GM18861 (cell line): ENCODE results near the gene IGF1R.

Experiments used
- ATAC-seq: cut with Tn5 transposase; IDR thresholded peaks from one replicate; pipeline ENCODE4 v1.9.1; 2021; ENCODE audit not compliant: unreplicated experiment

Gene IGF1R

DNA sequence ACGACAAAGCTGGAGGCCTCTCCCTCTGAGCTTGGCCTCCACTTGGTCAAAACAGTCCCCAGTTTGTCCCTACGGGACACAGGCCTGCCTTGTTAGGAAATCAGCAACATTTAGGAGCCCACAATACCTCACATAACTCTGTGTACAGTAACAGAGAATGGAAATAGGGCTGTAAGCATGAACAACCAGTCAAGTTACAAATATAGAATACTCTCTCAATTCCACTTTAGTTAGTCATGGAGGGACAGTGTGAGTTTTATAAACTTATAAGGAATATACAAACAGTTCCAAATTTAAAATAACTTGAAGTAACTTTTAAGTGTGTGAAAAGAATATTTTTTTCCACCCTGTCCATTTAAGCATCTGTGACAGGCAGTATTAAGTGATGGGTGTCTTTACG, 229.8 kb downstream of the IGF1R start:
- ATAC-seq: no peak

DNA sequence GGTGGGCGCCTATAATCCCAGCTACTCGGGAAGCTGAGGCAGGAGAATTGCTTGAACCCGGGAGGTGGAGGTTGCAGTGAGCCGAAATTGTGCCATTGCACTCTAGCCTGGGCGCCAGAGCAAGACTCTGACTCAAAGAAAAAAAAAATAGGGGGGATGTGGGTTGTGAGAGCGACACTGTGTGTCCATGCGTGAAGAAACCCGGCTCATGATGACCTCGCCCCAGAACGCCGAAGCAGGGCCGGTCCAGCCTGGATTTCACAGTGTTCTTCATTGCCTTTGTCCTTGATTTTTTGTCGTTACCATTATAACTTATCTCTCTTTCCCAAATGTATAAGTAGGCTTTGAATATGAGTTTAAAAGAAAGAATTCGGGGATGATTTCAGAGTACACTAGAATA, 230.5 kb downstream of the IGF1R start:
- ATAC-seq: no peak

DNA sequence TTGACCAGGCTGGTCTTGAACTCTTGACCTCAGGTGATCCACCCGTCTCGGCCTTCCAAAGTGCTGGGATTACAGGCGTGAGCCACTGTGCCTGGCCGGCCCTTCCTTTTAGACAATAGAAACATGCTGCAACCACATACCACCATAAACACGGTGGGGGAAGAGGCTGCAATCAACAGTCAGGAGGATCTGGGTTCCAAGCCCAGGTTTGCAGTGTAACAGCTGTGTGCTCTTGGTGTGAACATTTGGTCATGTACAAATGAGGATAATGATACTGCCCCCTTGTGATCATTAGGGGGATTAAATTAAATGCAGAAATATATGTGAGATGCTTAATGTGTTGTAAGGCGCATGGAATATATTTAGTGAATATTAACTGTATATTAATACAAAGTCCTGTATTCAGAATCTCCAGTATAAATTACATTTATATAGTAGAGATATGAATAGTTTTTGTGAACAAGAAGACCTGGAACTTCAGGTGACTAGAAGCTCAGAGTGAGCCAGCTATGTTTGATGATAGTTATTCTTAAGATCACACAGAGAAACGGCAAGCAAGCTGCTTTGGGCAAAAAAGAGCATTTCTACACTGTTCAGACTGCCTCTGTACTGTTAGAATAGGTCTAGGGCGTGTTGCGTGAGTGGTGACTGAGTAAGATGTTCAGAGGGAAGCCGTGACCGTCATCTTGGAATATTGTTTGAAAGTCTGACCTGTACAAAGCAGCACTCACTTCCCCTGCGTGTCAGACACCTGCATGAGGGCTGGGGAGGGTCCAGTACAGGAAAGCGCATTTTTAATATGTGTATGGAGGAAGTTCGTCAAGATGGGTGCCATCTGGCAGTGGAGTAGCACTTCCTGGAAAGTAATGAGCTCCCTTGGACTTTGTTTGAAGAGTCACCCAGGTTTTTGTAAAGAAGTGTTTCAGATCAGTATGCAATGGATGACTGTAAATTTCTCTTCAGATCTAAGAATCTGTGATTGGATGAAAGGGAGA, 233.5 kb downstream of the IGF1R start:
- peak; percentile 62 for ATAC-seq

DNA sequence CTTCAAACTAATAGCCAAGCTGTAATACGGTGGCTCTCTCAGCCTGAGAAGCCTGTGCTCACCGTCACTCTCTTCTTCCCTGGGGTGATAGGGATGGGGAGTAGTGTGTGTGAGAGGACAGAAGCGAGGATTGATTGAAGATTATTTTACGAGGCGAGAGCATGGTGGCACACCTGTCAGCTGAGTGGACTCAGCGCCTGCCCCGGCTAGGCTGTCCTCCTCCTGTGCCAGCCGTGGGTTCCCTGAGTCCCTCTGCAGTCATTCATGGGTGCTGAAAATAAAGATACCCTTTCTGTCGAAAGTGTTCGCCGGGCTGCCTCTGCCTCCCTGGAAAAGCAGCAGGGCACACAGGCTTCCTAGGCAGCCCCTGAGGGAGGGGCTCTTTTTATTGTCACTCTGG, 235.1 kb downstream of the IGF1R start:
- no peak for ATAC-seq

DNA sequence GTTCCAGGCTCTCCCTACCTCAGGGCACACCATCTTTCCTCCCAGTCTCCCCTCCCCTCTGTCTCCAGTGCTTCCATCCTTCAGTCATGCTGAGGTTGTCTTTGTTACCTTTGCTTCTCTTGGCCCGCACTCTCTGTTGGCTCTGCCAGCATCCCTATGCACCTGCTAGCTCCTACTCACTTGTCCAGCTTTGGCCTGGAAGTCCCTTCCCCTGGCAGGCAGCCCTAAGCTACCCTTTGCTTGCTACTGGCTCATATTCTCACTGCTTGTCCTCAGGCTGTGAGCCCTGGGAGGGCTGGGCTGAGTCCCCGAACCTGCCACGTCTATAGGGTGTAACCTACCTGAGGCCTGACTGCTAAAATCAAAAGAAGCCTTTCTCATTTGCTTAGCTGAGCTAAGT, 236.6 kb downstream of the IGF1R start:
- no peak for ATAC-seq

DNA sequence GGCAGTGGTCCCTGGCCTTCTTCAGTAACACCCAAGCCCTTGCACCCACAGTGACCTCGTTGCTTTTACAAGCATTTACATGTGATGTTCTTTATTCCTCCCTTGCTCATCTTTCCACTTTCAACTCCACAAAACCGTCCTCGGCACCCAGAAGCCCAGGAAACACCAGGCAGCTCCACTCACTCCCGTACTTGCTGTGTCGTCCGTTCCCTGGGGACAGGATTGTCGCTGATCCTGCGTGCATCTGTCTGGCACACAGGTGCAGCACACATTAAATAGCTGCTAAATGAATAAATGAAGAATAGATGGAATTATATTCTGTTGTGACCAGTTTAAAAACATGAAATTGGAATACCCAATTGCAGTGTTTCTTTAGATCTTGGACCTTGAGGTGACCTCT, 239.6 kb downstream of the IGF1R start:
- no peak for ATAC-seq

DNA sequence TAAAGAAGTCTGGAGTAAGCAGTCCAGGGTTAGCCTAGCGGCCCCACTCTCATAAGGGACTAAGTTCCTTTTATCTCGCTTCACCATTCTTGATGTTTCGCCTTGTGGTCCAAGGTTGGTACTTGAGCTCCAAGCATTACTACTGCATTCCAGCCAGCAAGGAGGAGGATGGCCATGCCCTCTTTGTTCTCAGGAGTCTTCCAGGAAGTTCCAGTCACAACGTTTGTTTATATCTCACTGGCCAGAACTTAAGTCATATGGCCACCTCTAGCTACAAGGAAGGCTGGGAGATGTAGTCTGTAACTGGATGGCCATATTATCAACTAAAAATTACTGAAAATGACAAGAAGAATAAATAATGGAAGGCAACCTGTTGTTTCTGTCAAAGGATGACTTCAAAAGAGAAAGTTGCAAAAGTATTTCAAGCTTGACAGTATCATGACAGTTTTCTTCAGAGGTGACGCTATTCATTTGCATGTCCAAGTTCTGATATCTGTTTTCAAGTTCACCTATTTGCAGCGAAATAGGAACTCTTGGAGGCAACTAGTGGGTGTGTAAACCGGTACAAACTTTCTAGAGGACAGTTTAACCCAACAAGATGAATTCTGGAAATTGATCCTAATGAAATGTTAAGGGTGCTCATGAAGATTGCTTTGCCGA, 240.6 kb downstream of the IGF1R start:
- no peak for ATAC-seq

DNA sequence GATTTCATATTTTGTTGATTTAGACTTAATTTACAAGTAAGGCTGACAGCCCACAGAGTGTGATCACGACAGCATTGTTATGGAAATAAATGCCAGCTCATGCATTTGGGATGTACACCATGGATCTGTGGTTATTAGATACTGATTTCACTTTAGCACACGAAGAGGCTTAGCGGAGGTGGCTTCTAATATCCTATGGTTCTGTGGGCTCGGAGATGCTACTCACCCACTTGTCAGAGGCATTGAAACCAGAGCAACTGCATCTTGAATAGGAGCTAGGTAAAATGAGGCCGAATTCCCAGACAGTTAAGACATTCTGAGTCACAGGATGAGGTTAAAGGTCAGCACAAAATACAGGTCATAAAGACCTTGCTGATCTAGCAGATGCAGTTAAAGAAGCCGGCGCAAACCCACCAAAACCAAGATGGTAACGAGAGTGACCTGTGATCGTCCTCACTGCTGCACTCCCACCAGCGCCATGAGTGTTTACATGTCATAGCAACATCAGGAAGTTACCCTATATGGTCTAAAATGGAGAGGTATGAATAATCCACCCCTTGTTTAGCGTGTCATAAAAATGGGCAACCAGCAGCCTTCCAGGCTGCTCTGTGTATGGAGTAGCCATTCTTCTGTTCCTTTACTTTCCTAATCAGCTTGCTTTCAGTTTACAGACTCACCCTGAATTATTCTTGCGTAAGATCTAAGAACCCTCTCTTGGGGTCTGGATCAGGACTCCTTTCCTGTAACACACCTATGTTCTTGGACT, 241.8 kb downstream of the IGF1R start:
- ATAC-seq: no peak

DNA sequence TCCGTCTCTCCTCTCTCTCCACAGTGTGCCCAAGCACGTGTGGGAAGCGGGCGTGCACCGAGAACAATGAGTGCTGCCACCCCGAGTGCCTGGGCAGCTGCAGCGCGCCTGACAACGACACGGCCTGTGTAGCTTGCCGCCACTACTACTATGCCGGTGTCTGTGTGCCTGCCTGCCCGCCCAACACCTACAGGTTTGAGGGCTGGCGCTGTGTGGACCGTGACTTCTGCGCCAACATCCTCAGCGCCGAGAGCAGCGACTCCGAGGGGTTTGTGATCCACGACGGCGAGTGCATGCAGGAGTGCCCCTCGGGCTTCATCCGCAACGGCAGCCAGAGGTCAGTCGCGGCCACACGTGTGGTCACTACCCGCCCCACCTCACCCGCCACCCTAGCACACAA, 243.0 kb downstream of the IGF1R start:
- ATAC-seq: no peak

DNA sequence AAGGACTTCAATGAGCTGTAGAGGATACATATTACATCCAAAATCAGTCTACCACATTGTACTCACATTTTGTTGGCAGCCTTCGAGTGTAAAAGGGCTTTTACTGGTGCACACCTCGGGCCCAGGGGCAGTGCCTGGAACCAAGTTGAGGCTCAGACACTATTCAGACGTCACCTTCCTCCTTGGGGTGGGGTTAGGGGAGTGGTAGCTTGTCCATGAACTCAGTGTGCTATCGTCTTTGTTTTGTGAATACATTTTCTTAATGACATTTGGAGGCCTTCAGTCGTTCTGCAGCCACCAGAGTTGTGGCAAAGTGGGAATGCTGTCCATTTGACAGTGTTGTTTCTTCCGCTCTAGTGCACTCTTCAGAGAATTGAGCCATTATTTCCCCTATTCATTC, 245.1 kb downstream of the IGF1R start:
- no peak for ATAC-seq

DNA sequence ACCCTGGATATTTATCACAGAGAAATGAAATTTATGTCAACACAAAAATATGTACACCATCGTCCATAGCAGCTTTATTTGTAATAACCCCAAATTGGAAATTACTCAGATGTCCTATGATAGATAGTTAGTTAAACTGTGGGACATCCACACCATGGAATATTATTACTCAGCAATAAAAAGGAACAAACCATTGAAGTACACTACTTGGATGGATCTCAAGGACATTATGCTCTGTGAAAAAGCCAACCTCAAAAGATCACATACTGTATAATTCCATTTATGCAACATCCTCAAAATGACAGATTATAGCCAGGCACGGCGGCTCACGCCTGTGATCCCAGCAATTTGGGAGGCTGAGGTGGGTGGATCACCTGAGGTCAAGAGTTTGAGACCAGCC, 246.0 kb downstream of the IGF1R start:
- ATAC-seq: no peak

DNA sequence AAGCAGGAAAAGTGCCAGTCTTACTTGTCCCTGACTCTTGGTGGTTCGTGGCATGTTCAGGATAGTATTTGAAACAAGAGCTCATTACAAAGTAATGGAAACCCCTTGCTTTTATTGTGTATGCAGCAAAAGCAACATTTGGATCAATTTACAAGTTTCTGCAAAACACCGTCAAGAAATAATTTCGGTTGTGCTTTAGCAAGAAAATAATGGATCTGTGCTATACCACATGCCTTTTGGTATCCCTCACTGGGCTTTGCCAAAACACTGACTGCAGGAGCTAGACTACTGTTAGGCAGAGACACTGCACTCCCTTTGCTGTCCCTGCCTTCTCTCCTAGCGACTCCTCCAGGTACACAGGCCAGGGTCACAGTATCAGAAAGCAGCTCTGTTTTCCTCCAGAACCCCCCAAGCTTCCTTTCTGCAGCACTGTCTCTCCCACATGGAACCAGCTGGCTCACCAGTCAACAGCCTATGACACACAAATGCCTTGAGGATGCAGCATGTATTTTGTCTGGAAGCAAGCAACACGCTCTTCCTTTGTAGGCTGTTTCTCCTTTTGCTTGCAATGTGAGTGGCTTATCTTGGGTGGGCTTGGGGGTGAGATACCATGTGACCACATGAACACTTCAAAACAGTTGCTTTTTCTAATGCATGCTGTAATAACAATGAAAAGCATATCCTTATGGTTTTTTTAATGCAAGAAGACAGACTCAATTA, 247.8 kb downstream of the IGF1R start:
- no peak for ATAC-seq

DNA sequence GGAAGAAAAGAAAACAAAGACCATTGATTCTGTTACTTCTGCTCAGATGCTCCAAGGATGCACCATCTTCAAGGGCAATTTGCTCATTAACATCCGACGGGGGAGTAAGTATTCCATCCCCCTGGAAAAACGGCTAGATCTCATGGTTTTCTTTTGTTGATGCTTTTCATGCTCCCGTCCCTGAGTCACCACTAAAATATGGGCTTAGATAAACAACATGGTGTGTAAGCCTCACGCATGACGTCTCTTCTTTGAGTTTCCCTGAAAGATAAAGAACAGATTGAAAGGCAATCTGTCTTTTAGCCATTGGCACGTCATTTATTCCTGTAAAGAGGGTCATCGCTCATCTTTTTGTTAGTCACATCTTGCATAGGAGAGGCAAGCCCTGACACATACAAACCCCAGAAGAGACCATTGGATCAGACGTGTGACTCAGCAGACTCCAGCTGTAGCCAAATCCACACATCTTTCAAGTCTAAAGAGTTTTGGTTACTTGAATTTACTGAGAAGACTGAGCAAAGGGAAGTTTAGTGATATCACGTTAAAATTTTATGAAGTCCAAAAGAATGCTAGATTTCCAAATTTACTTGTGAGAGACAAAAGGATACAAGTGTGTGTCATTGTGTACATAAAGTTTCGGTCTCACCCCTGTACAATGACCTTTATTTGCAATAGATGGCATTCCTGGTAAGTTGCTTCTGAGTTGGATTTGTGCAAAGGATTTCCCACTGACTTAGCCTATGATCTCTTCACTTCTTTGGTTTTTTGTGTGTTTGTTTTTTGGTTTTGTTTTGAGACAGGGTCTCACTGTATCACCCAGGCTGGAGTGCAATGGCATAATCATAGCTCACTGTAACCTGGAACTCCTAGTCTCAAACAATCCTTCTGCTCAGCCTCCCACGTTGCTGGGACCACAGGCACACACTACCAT, 248.7 kb downstream of the IGF1R start:
- no peak for ATAC-seq

DNA sequence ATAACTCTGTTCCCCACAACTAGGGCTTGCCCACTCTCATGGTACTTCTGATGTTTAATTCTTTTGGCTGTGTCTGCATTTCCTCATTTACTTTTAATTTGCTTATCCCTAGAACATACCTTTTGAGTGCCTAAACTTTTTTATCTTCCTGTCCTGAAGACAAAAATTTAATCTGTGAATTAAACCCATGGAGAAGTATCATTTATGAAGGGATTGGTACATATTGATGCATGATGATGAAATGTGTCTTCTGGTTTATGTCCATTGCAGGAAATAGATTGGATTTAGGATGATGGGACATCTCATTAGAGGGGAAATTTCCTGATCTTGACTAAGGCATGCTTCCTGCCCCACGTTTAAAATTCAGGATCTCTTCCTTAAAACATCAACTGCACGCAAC, 249.8 kb downstream of the IGF1R start:
- ATAC-seq: no peak

DNA sequence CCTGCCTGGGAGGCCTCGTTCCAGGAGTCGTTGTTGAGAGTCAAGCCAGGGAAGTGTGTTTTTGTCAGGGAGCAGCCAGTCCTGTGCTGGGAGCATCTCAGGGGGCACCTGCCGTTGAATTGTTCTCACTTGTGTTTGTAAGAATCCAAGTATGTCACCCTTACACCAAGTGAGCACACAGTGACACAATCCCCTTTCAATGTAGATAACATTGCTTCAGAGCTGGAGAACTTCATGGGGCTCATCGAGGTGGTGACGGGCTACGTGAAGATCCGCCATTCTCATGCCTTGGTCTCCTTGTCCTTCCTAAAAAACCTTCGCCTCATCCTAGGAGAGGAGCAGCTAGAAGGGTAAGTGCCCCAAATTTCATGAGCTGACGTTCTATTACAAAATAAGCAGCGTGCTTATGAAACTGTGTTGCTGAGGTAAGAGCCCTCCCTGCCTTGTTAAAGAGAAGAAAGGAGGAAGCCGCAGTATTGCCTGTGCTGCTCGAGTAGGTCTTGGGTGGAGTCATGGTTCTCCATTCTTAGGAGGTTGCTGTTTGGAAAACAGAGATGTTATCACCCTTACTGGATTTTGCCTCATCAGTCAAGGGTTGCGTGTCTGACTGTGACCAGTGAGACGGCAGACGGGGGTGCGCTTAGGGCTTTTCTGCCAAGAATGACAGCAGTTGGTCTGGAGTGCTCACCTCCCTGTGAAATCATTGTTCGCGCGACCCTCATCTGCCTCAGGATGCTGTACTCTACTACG, 251.1 kb downstream of the IGF1R start:
- ATAC-seq: no peak

DNA sequence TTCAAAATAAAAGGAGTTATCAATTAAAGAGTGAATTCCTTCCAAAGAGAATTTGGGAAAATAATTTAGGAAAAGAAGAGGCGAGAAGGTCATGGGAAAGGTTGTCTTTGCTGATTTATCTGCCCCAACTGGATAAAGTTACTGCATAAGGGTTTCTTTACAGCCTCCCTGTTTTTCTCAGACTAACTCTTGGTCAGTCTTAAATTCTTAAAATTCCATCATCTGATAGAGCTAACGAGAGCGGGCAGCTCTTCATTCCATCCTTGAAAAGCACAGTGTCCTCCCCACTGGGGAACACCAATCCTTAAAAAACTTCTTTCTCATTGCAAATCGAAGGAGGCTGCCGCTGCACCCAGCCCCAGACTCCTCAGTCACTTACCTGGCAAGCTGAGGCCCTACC, 252.0 kb downstream of the IGF1R start:
- no peak for ATAC-seq

DNA sequence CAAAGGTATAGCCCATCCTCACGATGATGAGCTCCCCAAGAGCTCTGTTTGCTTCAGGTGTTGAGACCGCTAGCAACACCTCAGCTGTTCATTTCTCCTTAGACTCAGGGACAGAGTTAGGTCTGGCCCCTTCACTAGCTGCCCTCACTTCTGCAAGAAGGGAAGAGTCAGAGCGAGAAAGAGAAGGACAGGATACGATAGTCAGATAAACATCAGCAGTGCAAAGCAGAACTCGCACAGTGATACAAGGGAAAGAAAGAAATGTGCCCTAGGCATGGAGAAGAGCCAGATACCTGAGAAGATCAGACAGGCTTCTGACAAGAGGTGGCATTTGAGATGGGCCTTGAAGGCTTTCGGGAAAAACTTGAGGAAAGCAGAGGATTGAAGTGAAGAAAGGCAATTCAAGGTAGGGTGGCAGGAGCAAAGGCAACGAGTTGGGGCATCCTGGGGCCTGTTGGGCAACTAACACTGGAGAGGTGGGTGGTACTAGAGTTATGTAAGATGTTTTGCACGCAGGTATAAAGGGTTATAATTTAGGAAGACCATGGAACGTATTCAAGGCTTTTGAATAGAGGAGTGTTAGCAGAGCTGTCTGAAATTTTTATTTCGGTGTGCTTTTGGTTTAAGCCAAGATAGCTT, 253.2 kb downstream of the IGF1R start:
- ATAC-seq: no peak

DNA sequence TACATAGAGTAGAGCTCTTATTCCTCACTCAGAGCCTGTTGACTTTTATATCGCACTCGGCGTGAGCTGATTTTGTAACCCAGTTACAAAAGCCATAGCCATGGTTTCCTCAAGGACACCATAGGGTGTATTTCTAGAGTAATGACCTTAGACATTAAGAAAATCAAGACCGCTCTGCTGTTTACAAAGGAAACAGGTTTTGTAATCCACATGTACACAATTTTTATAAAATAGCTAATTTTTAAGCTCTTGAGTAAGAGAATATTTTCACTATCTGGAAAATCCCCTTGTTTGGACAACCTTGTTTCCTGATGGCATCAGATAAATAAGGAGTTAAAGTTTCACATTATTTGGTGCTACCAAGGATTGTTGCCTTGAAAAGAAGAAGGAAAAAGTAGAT, 254.6 kb downstream of the IGF1R start:
- ATAC-seq: no peak
